GM18909 (cell line): ENCODE results near the gene WNT16.

ENCODE experiments used
- ATAC-seq: cut with Tn5 transposase; IDR thresholded peaks from one replicate; pipeline ENCODE4 v1.9.1; 2021; ENCODE audit warnings: mild to moderate bottlenecking; ENCODE audit not compliant: unreplicated experiment, poor library complexity

The WNT16 gene

DNA sequence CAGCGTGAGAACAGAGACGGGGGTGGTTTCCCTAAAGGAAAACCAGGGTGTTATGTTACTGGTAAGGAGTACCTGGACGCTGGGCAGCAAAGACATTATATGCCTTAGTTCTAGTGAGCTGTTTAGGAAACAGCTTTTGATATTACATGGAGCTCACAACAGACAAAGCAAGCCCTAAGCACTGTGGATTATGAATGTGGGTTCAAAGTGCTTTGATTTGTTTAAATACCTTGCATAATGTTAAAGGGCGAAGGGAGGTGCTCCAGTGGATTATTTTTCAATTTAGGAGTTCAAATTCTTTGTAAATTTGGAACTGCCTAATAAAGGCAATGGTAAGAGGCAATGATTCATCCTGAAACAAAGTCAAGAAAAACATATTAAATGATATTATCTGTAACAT is 13.8 kb downstream of the WNT16 start:
- no peak for ATAC-seq

DNA sequence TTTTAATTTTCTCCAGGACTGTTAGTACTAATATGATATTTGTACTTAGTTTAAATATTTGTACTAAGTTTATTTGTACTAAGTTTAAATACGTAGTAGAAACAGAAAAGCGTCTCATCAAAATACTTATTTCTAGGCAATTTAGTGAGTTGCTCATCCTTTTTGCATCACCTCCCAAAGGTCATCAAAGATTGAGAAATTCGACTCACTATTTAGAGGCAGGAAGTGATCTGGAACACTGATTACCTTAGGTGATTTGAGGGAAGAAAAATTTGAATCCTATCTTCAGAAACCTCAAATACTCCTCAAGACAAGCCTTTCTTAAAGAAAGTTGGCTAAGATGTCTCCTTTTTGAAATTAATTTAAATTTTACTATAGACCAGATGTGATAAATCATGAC is 14.5 kb downstream of the WNT16 start:
- no peak for ATAC-seq

DNA sequence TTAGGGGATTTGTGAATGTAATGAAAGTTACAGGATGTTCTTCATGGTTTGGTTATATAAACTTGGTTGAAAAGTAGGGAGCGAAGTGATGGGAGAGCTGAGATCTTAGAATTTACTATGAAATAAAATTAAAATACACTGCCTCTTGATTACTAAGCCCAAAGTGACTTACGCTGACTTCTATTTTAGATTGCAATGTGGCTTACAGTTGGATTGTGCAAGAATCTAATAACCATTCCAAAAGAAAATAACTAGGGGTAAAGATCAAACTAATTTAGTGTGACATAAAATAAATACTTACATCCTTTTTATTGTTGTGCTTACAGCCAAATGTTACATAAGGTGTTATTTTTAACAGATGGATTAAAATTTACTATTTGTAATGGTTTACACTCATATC is 15.3 kb downstream of the WNT16 start:
- no peak for ATAC-seq

DNA sequence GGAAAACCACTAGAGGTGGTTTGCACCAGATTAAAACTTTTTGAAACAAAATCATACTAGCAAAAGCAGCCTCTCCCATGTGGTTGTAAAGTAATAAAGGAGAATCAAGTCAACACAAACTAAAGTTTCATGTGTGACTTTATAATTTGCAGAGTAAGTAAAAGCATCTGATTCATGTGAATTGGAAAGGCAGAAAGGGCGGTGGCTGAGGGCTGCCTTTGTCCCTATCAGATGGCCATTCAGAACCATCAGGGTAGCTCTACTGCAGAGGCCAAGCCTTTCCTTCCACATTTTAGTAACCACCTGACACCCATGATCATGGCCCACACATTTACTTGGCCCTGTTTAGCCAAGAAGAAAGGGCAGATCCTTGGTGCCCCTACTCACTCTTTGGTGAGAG is 15.7 kb downstream of the WNT16 start:
- ATAC-seq: no peak

DNA sequence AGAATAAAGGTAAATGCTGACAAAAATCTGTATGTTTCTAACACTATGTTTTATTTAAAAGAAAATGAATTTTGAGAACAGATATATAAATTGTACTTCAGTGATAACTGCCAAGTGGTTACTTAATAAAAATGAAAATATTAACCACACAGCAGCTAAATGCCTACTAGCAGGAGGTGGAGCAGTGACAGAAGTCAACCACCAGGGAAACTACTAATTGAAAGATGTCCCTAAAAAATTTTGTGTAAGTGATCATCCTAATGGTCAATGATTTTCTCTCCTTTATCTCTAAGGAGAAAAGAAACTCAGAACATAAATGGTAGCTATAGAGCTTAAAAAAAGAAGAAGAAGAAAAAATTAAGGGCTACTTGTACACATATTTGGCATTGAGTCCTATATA is 22.9 kb downstream of the WNT16 start:
- no peak for ATAC-seq

DNA sequence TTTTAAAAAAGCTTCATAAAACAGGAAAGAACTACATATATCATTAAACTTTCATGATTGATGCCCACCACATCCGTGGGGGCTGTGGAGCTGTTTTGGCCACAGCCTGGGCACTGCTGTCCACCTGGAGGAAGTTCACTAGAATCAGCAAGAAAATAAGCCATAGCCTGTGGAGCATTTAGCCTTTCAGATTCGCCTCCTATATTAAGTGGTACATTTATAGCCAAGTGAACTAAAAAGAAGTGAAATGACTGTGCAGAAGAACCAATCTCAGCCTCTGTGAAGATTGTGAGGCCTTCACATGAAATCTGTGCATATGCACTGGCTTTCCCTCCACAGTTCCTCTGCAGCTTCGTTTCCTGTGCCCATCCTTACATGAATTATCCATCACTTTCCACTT is 23.5 kb downstream of the WNT16 start:
- no peak for ATAC-seq

DNA sequence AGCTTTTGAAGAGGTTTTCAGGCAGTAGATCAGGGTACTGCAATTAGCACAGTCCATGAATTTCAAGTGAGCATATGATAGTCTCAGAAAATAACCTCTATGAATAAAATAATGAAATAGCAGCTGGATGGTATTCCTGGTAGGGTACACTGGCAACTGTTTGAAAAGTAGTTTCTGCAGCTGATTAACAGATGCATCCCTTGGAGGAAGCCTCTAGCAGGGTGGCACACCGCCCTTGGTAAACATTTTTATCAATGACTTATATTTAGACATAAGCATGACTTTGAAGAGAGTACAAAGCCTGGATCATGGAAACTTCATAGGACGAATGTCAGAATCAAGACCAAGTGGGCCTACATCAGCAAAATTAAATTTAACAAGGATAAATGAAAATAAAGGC is 26.8 kb downstream of the WNT16 start:
- ATAC-seq: no peak

DNA sequence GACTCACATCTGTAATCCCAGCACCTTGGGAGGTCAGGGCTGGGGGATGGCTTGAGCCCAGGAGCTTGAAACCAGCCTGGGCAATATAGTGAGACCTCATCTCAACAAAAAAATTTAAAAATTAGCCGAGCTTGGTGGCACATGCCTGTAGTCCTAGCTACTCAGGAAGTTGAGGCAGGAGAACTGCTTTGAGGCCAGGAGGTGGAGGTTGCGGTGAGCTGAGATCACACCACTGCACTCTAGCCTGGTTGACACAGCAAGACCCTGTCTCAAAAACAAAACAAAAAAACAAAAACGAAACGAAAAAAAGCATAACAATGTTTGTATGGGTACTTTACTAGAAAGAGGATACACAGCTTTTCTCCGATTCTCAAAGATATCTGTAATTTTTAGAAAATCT is 31.8 kb downstream of the WNT16 start:
- ATAC-seq: no peak

DNA sequence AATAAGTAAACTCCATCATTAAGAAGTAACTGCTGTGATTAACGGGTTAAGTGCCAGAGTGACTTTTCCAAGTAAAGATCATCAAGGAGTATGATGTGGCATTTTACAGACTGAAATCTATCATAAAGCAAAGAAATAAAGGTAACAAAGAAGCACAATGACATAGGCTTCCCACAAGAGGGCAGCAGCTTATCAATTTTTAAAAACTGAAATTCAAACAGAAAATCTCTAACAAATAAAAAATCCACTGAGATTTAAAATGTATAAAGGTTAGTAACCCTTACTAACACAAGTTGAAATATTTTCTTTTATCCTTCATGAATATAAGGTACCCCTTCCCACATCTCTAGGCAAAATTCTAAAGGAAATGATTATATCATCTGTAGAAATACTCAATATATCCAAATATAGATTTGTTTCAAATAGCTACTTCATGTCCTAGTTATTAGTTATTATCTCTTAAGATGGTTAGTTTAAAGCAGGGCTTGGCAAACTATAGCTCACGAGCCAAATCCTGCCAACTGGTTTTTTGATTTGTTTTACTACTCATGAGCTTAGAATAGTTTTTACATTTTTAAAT is 38.1 kb downstream of the WNT16 start:
- no peak for ATAC-seq

DNA sequence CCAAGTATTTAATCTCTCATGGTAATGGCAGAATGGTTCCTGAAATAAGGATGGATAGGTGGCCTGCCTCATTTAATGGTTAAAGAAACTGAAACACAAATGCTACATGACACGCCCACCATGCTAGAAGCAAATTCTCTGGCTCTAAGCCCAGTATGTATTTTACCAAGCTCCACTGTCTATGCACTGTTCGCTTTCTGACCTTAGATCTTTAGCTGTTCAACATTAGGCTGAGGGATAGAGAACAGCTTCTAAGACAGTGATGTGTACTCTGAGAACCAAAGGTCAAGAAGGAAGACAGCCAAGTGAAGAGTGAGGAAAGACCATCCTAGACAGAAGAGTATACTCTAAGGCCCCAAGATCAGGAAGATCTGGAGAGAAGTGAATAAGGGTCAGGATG is 40.7 kb downstream of the WNT16 start:
- ATAC-seq: peak; percentile 56

DNA sequence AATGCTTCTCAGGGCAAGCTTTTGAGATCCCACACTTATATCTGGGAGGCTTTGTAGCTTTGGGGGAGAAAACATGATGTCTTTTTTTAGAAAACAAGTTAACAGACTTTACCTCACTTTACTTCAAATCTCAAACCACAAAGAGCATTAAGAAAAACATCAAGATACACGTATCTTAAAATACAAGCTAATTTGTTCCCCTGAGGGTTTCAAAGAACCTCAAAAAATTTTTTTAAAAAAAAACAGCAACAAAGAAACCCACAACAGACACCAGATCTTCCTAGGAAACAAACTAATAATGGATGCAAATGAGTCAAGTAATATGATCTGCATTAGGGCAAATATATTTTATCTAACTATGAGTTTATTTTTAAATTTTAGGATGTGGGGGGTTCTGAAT is 42.6 kb downstream of the WNT16 start:
- ATAC-seq: no peak

DNA sequence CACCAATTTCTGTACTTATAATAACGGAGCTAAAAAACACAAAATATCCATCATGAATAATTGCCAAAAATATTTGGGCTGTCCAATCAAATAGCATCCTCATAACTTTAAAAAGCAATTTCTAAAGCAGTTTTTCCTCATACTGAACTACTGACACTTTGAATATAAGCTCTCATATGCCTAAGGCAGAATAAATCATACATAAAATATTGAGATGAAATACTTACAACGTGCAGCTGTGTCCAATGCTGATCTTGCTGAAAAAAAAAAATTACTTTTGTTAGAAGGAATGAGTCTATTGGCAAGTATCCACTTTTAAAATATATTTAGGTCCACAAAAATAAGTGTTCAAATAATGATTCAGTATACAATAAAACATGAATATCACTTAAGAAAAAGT is 43.1 kb downstream of the WNT16 start:
- no peak for ATAC-seq

DNA sequence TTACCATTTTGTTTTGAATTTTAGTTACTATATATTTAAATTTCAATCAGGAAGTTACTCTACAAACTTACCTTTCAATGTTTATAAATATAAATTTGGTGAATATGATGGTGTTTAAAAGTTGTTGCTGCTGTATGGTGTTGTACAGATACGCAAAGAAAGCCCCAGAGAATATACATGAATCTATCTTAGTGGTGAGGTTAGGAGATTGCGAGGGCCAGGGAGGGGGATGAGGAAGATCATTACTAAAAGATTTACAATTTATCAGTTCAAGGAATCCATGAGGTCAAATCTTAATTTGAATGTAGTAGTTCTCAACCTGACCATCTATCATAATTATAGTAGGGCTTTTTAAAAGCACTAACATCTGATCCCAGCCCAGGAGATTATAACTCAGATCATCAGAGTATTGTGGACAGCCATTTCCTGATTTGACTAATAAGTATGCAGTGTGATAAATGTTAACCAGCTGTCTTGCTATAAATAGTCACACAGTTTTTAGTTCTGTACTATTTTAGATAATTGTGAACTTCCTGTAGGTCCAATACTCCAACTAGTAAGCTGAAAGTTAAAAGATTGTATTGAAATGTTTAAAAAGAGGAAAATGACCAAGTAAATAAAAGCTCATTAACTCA is 43.7 kb downstream of the WNT16 start:
- peak; percentile 92 for ATAC-seq

DNA sequence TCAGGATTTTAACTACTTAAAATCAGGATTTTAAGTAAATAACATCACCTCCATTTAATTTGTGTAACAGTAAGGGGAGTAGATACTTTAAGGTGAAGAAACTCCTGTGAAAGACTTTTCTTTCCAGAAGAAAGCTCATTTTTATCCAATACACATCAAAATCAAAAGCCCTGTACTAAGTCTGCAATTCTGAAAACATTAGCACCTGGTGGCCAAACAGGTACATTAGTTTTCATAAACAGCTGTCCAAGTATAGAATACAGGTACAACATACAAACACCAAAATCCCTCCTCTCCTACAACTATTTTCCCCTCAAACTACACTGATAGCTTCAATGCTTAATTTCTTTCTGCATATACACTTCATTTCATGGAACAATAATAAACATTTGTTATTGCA is 44.4 kb downstream of the WNT16 start:
- no peak for ATAC-seq

DNA sequence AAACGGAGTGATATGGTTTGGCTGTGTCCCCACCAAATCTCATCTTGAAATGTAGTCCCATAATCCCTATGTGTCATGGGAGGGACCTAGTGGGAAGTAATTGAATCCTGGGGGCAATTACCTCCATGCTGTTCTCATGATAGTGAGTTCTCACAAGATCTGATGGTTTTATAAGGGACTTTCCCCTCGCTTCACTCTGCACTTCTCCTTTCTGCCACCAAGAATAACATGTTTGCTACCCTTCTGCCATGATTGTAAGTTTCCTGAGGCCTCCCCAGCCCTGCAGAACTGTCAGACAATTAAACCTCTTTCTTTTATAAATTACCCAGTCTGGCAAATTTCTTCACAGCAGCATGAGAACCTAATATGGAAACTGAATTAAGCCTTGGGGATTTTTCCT is 48.2 kb downstream of the WNT16 start:
- no peak for ATAC-seq

DNA sequence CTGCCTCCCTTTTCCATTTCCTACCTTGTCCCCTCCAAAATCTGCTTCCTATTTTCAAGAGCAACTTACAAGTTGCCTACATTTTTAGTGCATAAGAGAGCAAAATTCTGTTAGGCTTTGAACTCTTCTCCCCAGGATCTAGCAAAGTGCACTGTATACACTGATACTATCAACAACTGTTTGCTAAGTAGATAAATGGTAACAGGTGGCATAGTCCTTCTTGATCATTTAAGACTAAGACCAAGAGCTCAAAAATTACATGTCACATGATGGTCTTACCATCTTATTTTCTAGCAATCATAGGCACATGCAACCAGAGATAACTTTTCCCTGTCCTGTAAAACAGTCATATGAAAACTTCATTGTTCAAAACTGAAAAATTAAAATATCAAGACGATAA is 51.1 kb downstream of the WNT16 start:
- ATAC-seq: no peak

DNA sequence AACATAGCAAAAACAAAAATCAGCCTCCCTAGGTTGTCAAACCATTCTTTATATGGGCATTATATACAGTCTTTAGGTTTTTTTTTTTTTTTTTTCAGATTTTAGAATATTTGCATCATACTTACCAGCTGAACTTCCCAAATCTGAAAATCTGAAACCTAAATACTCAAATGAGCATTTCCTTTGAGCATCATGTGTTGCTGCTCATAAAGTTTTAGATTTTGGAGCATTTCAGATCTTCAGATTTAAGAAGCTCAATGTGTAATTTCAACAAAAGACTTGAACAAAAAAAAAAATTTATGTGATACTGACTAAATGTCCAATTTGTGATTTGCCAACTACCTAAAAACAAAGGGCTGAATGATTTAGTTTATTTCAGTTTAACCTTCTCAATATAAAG is 53.7 kb downstream of the WNT16 start:
- ATAC-seq: no peak

DNA sequence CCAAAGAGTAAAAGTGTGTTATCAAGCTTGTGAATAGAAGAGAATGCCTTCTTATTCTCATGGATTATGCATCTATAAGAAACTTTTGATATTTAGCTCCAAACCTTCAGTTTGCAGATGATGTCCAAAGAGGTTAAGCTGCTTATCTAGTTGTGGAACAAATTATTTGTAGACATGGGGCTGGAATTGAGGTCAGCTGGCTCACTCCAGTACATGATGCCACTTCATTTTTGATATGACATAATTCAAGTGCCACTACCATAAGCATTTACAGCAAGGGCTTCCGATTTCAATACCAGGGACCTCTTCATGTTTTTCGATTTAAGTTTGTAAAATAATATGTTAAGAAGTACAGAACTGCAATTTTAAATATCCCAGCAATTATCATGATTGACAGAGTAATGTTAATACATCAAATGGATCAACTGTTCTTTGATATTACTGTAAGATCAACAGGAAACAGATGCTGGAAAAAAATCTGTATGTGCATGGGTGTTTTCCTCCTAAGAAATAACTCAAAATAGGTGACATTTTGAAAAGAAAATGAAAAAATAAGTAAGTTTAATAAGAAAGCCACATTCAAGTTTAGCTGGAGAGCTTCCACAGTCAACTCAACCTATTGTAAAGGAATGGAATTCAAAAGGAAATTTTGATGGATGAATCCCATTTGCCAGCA is 54.6 kb downstream of the WNT16 start:
- no peak for ATAC-seq

DNA sequence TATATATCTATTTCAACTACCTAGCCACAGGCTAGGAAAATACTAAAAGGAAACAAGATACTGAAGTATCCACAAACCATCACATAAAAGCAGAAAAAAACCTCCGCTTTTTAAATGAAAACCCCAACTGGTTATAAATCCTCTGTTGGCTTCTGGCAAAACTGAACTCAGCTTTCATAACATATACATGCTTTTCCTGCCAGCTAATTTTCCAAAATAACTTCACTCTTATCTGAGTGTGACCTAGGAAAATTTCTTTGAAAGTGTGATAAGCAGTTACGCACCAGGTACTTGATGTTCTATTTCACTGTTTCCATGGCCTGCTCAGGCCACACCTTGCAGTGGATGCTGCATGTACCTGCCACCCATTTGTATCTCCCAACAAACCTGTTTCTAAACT is 55.5 kb downstream of the WNT16 start:
- ATAC-seq: no peak

DNA sequence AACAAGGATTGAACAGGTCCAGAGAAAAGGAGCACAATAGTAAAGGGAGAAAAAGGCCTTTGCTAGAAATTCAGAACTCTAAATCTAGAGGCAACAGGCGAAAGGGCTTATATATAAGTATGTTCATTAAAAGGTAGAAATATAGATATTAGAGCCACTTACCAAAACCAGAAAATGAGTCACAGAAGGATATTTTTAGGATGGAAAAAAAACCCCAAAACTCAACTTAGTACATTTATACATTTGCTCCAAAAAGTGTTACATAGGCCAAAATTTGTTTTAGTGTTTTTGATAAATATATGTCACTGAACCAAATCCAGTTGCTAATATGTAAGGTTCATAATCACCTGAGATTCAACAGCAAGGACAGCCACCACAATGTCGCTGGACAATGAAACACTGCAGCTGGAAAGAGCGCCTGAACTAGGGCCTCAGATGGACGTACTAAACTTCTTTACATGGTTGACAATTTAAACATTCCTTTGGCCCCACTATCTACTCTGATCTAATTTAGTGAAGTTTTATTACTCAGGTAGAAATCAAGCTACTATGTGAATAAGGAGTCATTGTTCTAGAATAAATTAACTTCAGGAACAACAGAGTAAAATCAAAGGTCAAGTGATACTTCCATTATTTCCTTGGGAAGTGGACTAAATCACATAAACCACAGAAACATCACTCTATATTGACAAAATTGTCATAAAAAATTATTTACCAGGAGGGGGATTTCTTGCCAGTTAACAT is 56.4 kb downstream of the WNT16 start:
- no peak for ATAC-seq

DNA sequence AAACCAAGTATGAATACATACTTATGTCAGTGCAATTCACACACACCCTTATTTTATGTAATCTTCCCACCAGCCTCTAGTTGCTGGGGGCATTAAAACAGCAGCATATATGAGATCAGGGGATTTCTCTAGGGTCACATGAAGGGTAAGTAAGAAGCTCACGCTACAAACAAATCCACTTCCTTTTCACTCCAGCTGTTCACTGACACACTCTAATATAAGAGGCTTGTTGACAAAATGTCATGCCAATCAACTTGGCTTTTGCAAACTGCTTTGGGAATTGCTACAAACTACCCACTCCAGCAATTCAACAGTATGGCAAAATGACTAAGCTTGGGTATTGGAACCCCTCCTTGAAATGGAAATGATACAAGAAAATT is 57.0 kb downstream of the WNT16 start:
- ATAC-seq: peak; percentile 98
